ENCODE data around the gene ADCY3.

ADCY3 gene

GRCh38 chr2:24903161-24904103 lies 16.6 kb downstream of the ADCY3 start:
- DNase-seq (ENCODE audit: low read depth, low spot score): no peak

GRCh38 chr2:24899361-24899910 lies 20.6 kb downstream of the ADCY3 start:
- no peak for DNase-seq (ENCODE audit: low read depth, low spot score)

GRCh38 chr2:24898122-24899109 lies 21.6 kb downstream of the ADCY3 start:
- no peak for DNase-seq (ENCODE audit: low read depth, low spot score)

DNA sequence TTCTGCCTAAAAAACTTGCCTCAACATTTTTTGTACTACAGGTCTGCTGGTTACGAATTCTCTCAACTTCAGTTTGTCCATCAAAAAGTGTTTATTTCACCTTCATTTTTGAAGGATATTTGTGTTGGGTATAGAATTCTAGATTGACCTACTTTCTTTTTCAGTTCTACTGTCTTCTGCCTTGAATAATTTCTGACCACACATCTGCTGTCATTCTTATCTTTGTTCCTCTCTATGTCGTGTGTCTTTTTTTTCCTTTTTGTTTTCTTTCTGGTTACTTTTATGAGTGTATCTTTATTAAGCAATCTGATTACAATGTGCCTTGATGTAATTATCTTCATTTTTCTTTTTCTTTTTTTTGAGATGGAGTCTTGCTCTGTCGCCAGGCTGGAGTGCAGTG lies 25.3 kb downstream of the ADCY3 start:
- DNase-seq (ENCODE audit: low read depth, low spot score): no peak

- DNase-seq (ENCODE audit: low read depth, low spot score): no peak
Measured at GRCh38 chr2:24893934-24894333, 26.1 kb downstream of the ADCY3 start.

DNA sequence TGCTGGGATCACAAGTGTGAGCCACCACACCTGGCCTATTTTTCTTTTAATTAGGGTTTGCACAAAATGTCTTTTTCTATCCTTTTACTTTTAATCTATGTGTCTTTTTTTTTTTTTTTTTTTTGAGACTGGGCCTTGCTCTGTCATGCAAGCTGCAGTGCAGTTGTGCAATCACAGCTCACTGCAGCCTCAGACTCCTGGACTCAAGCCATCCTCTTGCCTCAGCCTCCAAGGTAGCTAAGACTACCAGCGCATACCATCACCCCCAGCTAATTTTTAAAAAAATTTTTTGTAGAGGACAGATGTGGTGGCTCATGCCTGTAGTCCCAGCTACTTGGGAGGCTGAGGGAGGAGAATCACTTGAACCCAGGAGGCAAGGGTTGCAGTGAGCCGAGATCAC lies 27.1 kb downstream of the ADCY3 start:
- DNase-seq (ENCODE audit: low read depth, low spot score): no peak

DNA sequence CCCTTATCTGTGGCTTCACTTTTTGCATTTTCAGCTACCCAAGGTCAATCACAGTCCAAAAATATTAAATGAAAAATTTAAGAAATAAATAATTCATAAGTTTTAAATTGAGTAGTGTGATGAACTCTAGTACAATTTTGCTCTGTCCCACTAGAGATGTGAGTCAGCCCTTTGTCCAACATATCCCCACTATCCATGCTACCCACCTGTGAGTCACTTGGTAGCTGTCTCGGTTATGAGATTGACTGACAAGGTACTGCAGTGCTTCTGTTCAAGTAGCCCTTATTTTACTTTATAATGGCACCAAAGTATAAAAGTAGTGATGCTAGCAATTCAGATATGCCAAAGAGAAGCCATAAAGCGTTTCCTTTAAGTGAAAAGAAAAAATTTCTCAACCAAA lies 28.8 kb downstream of the ADCY3 start:
- DNase-seq (ENCODE audit: low read depth, low spot score): no peak

DNA sequence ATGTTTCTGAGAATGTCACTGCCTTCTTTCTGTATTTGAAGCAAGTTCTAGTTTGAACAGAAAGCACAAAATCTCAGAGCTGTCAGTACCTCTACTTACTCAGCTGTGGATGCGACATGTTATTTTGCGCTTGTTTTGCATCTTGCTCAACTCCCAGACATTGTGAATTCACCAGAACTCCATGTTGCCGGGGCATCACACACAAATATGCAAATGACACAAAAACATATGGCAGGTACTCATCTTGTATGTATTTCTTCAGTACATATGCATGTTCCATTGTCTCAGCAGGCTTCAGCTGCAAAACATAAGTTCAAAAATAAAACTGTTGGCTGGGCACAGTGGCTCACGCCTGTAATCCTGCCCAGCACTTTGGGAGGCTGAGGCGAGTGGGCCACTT lies 30.8 kb downstream of the ADCY3 start:
- no peak for DNase-seq (ENCODE audit: low read depth, low spot score)

DNA sequence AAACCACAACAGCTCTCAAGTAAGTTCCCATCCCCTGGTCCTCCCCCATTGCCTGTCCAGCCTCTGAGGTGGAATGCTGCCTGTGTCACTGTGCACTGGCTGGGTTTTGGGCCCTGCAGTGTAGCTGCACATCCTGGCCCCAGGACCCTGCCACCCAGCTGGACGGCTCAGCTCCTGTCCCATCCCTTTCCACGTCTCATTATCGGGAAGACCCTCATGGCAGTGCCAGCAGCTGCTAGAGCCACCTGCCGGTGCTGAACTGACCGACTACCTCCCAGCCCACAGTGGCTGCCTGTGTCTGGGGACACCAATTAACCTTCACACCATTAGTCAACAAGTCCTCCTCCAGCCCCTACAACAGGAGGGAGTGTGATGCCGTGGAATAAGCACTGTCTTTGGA lies 31.9 kb downstream of the ADCY3 start:
- DNase-seq (ENCODE audit: low read depth, low spot score): no peak

DNA sequence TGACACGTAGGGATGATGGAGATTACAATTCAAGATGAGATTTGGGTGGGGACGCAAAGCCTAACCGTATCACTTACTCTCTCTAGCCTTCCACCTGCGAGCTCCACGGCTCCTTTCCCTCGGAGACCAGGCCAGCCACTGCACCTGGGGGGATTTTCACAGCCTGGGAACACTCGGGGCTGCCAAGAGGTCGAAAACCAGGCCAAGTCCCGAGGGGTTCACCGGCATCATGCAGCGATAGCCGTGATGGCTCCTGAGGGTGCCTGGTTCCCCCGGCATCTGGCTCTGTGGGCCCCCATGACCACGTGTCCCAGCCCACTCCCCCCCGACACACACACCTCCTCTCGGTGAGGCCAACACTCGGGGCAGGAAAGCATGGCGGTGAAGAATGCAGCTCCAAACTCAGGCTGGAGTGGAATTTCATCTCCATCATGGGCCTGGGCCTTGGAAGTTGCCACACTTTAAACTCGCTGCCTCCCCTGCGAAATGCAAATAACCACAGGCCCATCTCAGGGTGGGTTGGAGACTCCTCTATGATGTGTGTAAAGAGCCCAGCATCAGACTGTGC lies 32.6 kb downstream of the ADCY3 start:
- DNase-seq (ENCODE audit: low read depth, low spot score): no peak

DNA sequence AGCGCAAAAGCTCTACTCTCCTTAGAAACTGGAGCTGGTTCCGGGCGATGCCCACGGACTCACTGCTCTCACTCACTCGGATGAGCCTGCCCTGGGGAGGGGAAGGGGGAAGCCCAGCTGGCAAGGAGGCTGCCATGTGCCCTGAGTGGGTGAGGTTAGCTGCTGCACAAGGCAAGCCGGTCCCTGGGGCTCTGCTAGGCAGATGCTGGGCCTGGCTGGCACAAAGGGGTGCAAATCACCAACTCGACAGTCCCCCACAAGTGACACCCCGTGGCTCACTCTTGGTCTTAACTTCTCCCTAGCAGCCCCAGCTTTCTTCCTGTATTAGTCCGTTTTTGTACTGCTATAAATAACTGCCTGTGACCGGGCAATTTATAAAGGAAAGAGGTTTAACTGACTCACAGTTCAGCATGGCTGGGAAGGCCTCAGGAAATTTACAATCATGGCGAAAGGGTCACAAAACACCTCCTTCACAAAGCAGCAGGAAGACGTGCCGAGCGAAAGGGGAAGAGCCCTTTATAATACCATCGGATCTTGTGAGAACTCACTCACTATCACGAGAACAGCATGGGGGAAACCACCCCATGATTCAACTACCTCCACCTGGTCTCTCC lies 33.2 kb downstream of the ADCY3 start:
- no peak for DNase-seq (ENCODE audit: low read depth, low spot score)

DNA sequence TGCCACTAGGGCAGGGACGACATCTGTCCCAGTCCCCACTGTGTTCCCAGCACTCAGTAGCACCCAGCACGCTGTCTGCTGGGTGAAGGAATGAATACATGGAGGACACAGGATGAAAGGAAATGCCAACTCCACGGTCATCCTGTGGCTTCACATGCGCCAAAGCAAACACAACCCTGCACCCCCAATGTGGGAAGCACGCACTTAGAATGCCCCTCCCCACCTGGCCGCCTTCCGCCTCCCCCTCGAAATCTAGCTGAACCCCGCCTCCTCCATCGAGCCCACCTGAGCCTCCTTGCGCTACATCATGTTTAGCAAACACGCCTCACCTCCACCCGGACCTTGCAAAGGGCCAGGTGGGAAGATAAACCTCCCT lies 33.9 kb downstream of the ADCY3 start:
- DNase-seq (ENCODE audit: low read depth, low spot score): no peak

- DNase-seq (ENCODE audit: low read depth, low spot score): no peak
Measured at GRCh38 chr2:24885221-24886125, 34.6 kb downstream of the ADCY3 start.

GRCh38 chr2:24883946-24884345 lies 36.1 kb downstream of the ADCY3 start:
- no peak for DNase-seq (ENCODE audit: low read depth, low spot score)

- no peak for DNase-seq (ENCODE audit: low read depth, low spot score)
Measured at GRCh38 chr2:24881623-24882022, 38.4 kb downstream of the ADCY3 start.

DNA sequence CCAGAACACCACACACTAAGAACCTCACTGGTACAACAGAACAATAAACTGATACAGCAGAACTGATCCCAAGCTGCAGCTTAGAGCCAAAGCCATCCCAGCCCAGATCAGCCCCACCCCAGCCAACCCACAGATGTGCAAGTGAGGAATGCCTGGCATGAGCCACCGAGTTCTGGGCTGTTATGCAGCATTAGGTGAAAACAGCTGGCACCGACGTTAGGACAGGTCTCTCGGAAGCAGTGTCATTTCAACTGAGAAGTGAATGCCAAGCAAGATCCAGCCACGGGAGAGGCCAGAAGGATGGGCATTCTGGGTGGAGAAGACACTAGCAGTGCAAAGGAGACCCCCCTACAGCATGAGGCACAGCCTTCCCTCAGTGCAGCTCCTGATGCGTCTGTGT lies 38.9 kb downstream of the ADCY3 start:
- DNase-seq (ENCODE audit: low read depth, low spot score): no peak

GRCh38 chr2:24878341-24878740 lies 41.7 kb downstream of the ADCY3 start:
- no peak for DNase-seq (ENCODE audit: low read depth, low spot score)

DNA sequence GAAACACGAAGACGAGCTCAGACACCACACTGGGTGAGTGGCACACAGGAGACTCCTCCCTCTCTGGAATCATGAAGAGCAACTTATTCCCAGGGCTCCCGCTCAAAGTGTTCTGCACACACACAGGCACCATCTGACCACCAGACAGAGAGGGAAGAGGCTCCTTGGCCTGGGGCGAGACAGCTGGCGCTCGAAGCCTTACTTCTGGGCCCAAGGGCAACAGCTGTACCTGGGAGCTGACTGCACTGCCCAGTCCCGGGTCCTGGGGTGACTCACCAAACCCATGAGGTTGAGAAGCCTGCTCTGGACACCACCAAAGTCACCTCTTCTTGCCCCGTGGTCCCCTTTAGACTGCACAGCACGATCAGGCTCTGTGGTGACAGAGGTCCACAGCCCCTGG lies 42.4 kb downstream of the ADCY3 start:
- no peak for DNase-seq (ENCODE audit: low read depth, low spot score)

DNA sequence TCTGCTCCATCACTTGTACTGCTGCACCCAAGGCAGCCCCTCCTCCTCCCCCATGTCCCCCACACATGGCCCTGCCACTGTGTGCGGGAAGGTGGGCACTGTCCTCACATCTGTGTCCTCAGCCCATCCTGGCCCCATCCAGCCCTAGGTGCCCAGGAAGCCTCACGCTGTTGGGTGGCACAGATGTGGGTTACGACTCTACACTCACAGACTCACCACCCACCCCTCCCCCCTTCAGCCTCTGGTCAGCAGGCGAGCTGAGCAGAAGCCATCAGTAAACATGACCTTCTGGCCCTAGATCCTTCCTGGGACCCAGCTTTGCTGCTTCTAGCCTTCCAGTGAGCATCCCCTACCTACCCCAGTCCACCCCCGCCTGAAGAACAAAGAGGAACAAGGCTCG lies 43.0 kb downstream of the ADCY3 start:
- no peak for DNase-seq (ENCODE audit: low read depth, low spot score)

DNA sequence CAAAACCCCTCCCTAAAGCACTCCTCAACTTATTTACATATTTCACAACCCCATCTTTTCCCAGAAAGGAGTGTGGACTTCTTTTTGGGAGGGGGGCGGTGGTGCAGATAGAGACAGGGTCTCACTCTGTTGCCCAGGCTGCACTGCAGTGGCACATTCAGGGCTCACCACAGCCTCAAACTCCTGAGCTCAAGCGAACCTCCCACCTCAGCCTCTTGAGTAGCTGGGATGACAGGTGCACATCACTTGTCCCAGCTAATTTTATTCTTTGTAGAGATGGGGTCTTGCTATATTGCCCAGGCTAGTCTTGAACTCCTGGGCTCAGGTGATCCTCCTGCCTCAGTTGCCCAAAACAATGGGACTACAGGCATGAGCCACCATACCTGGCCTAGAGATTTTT lies 44.1 kb downstream of the ADCY3 start:
- DNase-seq (ENCODE audit: low read depth, low spot score): no peak
